Left renal pelvis (tissue), 4 donors: ENCODE measurements around the gene TMBIM1. TPM values are rescaled to one million over a fixed set of nuclear protein-coding genes. Genes with fewer than 3 reads are reported as not detected.
"Not testable (repeated sequence)": the region's sequence is repeated elsewhere in the genome, so short reads cannot be mapped to it uniquely, and the experiment has no call there.

Source experiments
- DNase-seq, 4 donors: peaks; one replicate each; pipeline ENCODE4 v3.0.0-alpha.2; 2013; ENCODE audit warnings: low read depth in 4 of 4, low spot score in 3 of 4
- polyA plus RNA-seq, 4 donors: library from polyadenylated mRNA; unstranded; fragments of 120-200 nt; gene quantifications; one replicate each; pipeline ENCODE4 v1.2.1, GENCODE V29; 2013; ENCODE audit not compliant: insufficient read length in 4 of 4

Gene TMBIM1
- polyA plus RNA-seq, 4 donors: 72.2 to 94.0 (median 86.5) TPM

DNA sequence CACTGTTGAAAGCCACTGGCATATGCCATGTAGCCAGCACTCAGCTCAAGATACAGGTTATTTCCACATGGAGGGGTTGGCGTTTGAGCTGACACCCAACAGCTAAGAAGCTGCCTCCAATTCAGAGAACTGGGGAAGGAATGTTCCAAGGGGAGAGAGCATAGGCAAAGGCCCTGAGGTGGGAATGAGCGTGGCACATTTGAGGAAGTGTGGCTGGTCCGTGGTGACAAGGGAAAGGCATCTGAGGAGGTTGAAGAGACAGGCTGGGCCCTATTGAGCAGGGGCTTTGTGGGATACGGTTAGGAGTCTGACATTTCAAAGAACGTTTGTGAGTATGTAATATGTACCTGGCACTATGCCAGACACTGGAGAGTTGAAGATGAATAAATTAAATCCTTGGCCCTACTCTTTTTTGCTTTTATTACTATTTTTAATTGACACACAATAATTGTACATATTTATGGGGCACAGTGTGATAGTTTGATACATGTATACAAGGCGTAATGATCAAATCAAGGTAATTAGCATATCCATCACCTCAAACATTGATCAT, 27.6 kb upstream of the TMBIM1 start:
- no peak for DNase-seq

GRCh38 chr2:218318241-218318640, 25.9 kb upstream of the TMBIM1 start:
- DNase-seq: no peak

DNA sequence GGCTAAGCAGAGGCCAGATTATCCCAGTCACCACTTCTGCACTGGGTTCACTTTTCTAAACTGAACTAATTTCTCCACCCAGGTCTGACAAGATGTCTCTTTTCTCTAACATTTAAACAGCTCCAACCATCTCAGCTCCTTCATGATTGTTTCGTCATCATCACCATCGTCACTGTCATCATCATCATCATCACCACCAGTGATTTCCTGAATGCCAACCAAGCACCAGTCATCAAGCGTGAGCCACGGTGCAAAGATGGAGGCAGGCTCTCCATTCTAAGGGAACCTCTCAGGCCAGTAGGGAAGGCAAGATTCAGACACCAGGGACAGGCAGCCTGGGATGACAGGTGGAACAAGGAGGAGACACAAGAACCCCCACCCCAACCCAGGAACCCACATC, 25.5 kb upstream of the TMBIM1 start:
- DNase-seq: no peak

DNA sequence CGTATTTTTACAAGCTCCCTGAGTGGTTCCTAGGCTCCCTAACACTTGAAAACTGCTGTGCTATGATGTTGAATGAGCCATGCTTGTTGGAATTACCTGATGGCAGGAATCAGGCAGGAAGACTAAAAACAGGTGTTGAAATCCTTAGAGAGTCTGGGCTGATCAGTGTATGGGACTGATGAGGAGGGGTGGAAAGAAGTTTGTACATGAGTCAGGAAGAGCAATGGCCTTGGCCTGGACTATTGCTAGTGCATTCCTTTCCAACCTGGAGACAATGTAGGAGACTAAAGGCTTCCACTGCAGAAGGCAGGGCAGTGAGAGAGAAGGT, 25.0 kb upstream of the TMBIM1 start:
- DNase-seq: no peak

DNA sequence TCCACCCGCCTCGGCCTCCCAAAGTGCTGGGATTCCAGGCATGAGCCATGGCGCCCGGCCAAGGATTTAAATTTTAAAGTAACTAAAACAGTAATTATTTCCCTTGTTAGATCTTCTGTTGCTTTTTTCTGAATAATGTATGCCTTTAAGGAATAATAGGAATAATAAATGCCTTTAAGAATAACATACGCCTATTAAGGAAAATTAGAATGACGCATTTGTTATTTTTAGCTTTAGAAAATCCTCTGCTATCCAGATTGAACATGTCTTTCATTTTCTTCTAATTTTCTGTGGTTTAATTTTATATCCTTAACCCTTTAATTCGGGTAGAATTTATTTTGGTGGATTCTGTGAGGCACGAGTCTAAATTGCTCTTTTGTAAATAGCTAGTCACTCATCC, 23.1 kb upstream of the TMBIM1 start:
- no peak for DNase-seq

GRCh38 chr2:218314764-218315163, 22.5 kb upstream of the TMBIM1 start:
- DNase-seq: not testable (repeated sequence)

DNA sequence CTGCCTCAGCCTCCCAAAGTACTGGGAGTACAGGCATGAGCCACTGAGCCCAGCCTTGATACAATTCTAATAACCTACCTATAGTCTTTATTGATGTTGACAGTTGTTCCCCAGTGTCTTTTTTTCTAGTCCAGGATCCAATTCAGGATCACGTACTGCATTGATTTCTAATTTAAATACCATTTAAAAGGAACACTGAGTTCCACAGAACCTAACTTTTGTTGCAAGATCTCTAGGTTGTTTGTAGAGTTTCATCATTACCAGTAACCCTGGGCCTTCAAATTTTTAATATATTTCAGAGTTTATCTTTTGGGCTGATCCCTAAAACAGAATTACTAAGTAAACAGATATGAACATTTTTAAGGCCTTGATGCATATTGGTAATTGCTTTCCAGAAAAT, 21.1 kb upstream of the TMBIM1 start:
- DNase-seq: no peak

DNA sequence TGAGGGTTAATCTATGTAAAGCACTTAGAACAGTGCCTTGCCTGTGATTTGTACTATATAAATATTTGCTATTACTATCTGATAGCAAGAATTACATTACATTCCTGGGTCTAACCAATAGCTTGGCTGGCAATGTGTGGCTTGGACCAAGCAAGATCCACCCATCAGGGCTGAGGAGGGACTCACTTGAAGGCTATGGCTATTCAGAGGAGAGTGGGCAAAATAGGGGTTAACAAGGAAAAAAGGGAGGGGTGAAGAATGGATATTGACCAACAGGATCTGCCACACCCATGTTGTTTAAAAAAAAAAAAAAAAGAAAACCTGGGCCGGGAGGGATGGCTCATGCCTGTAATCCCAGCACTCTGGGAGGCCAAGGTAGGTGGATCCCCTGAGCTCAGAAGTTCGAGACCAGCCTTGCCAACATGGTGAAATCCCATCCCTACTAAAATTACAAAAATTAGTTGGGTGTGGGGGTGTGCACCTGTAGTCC, 20.0 kb upstream of the TMBIM1 start:
- DNase-seq: no peak

DNA sequence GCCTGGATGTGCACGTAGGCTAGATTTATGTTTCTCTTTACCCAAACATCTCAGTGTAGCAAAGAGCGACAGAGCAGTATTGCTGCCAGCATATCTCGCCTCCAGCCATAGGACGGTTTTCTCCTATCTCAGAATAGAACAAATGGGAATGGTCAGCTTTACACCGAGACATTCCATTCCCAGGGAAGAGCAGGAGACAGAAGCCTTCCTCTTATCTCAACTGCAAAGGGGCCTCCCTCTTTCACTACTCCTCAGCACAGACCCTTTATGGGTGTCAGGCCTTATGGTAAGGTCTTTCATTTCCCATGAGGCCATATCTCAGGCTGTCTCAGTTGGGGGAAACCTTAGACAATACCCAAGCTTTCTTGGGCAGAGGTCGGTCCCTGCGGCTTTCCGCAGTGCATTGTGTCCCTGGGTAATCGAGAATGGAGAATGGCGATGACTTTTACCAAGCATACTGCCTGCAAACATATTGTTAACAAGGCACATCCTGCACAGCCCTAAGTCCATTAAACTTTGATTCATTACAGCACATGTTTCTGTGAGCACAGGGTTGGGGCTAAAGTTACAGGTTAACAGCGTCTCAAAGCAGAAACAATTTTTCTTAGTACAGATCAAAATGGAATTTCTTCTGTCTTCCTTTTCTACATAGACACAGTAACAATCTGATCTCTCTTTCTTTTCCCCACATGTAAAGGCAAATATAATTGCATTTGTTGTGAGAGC, 19.4 kb upstream of the TMBIM1 start:
- not testable (repeated sequence) for DNase-seq

- DNase-seq: no peak
Observed at GRCh38 chr2:218310853-218311540, 18.7 kb upstream of the TMBIM1 start.

GRCh38 chr2:218307415-218308090, 15.2 kb upstream of the TMBIM1 start:
- no peak for DNase-seq

- DNase-seq: no peak
Observed at GRCh38 chr2:218306184-218306920, 14.0 kb upstream of the TMBIM1 start.

- no peak for DNase-seq
Observed at GRCh38 chr2:218305383-218305782, 13.1 kb upstream of the TMBIM1 start.

DNA sequence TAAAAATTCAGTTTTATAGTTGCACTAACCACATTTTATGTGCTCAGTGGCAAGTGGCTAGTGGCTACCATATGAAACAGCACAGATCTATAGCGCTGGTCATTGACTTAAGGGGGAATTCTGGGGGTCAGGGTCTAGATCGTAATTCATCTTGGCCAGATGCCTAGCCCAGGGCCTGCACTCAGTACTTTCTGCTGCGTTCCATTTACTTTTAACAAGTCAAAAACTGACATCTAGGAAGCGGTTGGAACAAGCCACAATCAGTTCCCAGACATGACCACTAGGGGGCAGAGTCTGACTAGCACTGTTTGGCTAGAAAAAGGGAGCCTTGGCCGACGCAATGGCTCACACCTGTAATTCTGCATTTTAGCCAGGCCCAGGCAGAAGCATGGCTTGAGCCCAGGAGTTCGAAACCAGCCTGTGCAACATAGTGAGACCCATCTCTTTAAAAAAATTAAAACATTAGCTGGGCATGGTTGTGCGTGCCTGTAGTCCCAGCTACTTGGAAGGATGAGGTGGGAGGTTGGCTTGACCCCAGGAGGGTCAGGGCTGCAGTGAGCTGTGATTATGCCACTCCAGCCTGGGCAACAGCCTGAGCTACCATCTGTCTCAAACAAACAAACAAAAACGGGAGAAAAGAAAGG, 9.0 kb upstream of the TMBIM1 start:
- DNase-seq: peak in 3 of 4 donors; percentile 82 to 87 (median 85)

DNA sequence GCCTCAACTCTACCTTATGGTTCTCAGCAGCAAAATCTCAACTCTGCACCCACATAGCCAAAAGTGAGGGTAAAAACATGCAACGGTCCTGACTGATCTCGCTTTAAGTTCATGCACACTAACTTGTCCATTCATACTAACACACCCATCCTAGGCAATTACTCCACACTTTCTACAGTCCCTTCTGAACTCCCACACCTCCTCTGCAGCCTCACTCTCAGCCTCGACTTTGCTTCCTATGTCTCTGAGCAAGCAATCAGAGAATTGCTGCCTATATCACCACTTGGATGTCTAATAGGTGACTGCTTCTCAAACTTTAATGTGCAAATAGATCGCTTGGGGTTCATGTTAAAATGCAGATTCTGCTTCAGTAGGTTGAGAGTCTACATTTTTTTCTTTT, 7.8 kb upstream of the TMBIM1 start:
- DNase-seq: no peak

- no peak for DNase-seq
Observed at GRCh38 chr2:218298314-218298875, 6.1 kb upstream of the TMBIM1 start.

DNA sequence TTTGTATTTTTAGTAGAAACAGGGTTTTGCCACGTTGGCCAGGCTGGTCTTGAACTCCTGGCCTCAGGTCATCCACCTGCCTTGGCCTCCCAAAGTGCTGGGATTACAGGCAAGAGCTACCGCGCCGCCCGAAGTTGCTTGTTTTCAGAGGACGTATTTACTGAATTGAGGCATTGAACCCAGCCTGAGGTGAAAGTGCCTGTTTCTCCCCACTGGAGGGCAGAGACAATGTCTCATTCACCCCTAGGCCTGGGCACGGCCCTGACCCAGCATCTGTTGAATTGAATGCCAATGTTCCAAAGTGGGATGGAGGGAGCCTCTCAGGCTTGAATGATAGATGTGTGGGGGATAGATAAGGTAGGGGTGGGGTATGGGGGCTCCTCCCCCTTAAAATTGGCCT, 4.5 kb upstream of the TMBIM1 start:
- DNase-seq: no peak

GRCh38 chr2:218296200-218296599, 3.9 kb upstream of the TMBIM1 start:
- no peak for DNase-seq

GRCh38 chr2:218295029-218295428, 2.7 kb upstream of the TMBIM1 start:
- no peak for DNase-seq

DNA sequence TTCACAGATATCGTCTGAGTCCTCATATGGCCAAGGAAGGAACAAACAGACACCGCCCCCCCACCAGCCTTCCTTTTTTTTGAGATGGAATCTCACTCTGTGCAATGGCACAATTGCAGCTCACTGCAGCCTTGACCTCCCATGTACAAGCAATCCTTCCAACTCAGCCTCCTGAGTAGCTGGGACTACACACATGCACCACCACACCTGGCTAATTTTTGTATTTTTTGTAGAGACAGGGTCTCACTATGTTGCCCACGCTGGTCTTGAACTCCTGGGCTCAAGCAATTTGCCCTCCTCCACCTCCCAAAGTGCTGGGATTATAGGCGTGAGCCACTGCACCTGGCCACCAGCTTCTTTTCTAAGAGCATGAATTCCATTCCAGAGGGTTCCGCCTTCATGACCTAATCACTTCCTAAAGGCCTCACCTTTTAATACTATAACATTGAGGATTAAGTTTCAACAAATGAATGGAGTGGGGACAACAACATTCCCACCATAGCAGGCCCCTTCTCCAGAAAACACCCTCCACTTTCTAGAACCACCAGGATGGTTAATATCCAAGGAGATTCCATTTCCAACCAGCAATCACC, 2.2 kb upstream of the TMBIM1 start:
- no peak for DNase-seq
